Body of pancreas (tissue), 4 donors: ENCODE results near the gene ACOX3. TPM values are rescaled to one million over a fixed set of nuclear protein-coding genes. Genes with fewer than 3 reads are reported as not detected.

Source experiments
- ATAC-seq: fragments of 150-250 bp; one replicate; pipeline ENCODE4 v1.9.1; 2016
- DNase-seq, 4 donors: peaks; one replicate each; pipeline ENCODE4 v3.0.0-alpha.2; 2019
- H3K27ac ChIP-seq, 4 donors: fragments of 200-600 bp; sonication (generic); 1 replicate in 3 of 4; 2 replicates in 1 of 4; pipeline versions ENCODE4 v1.5.1 to v1.6.1; 2016 to 2019; ENCODE audit warnings: mild to moderate bottlenecking in 1 of 4, mixed read lengths in 1 of 4, moderate library complexity in 1 of 4
- H3K27me3 ChIP-seq, 2 donors: fragments of 200-600 bp; sonication (generic); one replicate each; pipeline ENCODE4 v1.6.0; 2016; ENCODE audit warnings: mild to moderate bottlenecking in 1 of 2
- H3K36me3 ChIP-seq, 2 donors: fragments of 200-600 bp; sonication (generic); replicated peaks in 1 of 2; 2 replicates each; pipeline ENCODE4 v1.5.1; 2016; ENCODE audit warnings: low read depth in 2 of 2; ENCODE audit not compliant: insufficient read depth in 1 of 2
- H3K4me1 ChIP-seq: fragments of 200-600 bp; sonication (generic); one replicate; pipeline ENCODE4 v1.6.0; 2016
- H3K4me3 ChIP-seq, 2 donors: fragments of 200-600 bp; sonication (generic); 1 replicate in 1 of 2; 2 replicates in 1 of 2; pipeline ENCODE4 v1.5.1; 2016 to 2019
- H3K9me3 ChIP-seq, 3 donors: fragments of 200-600 bp; sonication (generic); 1 replicate in 2 of 3; 2 replicates in 1 of 3; pipeline ENCODE4 v1.5.1; 2016
- CTCF ChIP-seq, 7 experiments: fragments of 450-650 bp in 4 of 7; fragments of 200-600 bp in 3 of 7; sonication (generic) in 3 of 7; IDR thresholded peaks; one replicate each; pipeline ENCODE4 v1.5.1; 2016 to 2019; ENCODE audit warnings: antibody characterized with exemption in 7 of 7
- POLR2A ChIP-seq, 3 donors: fragments of 450-650 bp; IDR thresholded peaks; one replicate each; pipeline ENCODE4 v1.6.1; 2016; ENCODE audit warnings: antibody characterized with exemption in 3 of 3, mild to moderate bottlenecking in 2 of 3
- WGBS, 2 donors: methylation state at CpG; one replicate each; pipeline ENCODE4 v1.1.5; 2017; 5-methylcytosine and 5-hydroxymethylcytosine counted together
- intact Hi-C: fragments of 100-400 bp; cut with DNase I; formaldehyde crosslinking; loops from one replicate; pipeline ENCODE4 v1.15.1; 2023
- total RNA-seq, 2 donors: library from RNA; depleted of rRNA; stranded (reverse); fragments of >200 nt; gene quantifications; one replicate each; pipeline ENCODE4 v1.1.0, GENCODE V29; 2016

Gene ACOX3
- total RNA-seq, 2 donors from 2014 or later = 18.4 to 23.4 TPM

DNA sequence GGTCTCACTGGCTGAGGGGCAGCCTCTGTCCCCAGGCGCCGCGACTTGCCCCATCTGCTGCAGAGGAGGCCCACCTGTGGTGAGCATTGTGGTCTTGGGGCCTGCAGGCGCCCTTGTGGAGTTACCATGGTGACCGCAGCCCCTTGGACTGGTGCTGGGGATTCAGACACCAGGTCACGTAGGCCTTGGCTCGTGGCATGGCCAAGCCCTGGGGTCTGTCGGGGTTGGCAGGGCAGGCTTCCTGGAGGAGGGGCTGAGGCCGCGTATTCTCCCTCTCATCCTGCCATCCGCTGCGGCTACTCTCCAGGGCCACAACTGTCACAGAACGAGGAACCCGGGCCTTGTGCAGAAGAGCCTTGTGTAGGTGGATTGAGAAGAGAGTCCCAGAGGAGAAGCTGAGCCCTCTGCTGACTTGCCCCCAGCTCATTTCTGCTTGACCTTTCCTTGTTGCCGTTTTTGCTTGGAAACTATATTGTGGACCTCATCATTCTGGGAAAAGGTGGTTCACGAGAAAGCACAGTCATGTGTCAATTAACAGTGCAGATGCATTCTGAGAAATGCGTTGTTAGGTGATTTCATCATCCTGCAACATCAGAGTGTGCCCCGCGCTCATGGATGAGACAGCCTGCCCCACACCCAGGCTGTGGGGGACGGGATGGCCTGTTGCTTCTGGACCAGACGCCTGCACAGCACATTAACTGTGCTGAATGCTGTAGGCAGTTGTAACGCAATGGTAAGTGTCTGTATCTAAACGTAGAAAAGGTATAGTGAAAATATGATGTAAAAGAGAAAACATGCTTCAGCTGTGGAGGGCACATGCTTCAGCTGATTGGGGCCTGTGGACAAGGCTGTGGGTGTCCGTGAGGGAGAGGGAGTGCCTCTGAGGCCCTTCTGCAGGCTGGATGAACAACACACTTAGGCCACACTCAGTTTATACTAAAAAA lies 38.5 kb upstream of the ACOX3 start:
- intact Hi-C loops = no loop called here
- Histone ChIP-seq H3K9me3 (no peaks in the 10 kb centered on the region), H3K27ac (no peak overlapping the region), H3K4me3 (no peak overlapping the region), H3K4me1 (no peaks in the 10 kb centered on the region), H3K36me3 (peaks cover 0 to 2% of the 10 kb centered on the region in 2 donors), H3K27me3 (no peaks in the 10 kb centered on the region)
- DNase-seq = no peak
- ATAC-seq = no peak
- 88 to 89% methylated on average over 19 to 24 of the region's 24 CpGs for WGBS, 2 donors
- no peak for TF ChIP-seq POLR2A (IDR thresholded peaks at IDR 0.05)
- TF ChIP-seq CTCF (IDR thresholded peaks at IDR 0.05) = no peak

GRCh38 chr4:8478371-8478770 lies 37.8 kb upstream of the ACOX3 start:
- Histone ChIP-seq H3K36me3 (peaks cover 0 to 2% of the 10 kb centered on the region in 2 donors), H3K27me3 (no peaks in the 10 kb centered on the region), H3K4me1 (no peaks in the 10 kb centered on the region), H3K9me3 (no peaks in the 10 kb centered on the region), H3K4me3 (no peak overlapping the region), H3K27ac (no peak overlapping the region)
- DNase-seq = no peak
- no peak for ATAC-seq
- intact Hi-C loops = no loop called here
- TF ChIP-seq CTCF (IDR thresholded peaks at IDR 0.05) = no peak
- no peak for TF ChIP-seq POLR2A (IDR thresholded peaks at IDR 0.05)
- 89 to 95% methylated on average over 7 to 9 of the region's 9 CpGs for WGBS, 2 donors

DNA sequence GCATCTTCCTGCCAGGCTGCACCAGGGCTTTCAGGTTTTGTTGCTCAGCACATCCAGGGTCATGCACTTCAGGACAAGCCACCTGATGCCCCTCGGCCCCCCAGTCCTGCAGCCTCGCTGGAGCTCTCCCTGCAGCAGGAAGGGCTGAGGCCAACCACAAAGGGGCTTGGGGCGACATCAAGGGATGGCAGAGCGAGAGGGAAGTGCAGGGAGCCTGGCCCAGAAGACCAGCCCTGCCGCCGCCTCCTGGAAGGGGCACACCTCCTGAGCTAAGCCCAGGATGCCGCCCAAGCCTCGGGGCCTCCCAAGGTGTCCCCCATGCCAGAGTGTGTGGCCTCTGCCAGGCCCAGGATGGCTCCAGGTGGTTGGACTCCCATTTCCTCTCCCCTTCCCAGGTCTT lies 37.2 kb upstream of the ACOX3 start:
- intact Hi-C loops = no loop called here
- H3K4me1 ChIP-seq = no peaks in the 10 kb centered on the region
- no peak for TF ChIP-seq POLR2A (IDR thresholded peaks at IDR 0.05)
- no peak for TF ChIP-seq CTCF (IDR thresholded peaks at IDR 0.05)
- H3K4me3 ChIP-seq = no peak overlapping the region
- H3K36me3 ChIP-seq = peaks cover 0 to 2% of the 10 kb centered on the region in 2 donors
- H3K27me3 ChIP-seq = no peaks in the 10 kb centered on the region
- ATAC-seq = no peak
- DNase-seq = no peak
- WGBS, 2 donors = 98% methylated on average over 7 of the region's 8 CpGs; no CpG with 5 or more reads in 1 of the 2 donors
- no peaks in the 10 kb centered on the region for H3K9me3 ChIP-seq
- no peak overlapping the region for H3K27ac ChIP-seq

DNA sequence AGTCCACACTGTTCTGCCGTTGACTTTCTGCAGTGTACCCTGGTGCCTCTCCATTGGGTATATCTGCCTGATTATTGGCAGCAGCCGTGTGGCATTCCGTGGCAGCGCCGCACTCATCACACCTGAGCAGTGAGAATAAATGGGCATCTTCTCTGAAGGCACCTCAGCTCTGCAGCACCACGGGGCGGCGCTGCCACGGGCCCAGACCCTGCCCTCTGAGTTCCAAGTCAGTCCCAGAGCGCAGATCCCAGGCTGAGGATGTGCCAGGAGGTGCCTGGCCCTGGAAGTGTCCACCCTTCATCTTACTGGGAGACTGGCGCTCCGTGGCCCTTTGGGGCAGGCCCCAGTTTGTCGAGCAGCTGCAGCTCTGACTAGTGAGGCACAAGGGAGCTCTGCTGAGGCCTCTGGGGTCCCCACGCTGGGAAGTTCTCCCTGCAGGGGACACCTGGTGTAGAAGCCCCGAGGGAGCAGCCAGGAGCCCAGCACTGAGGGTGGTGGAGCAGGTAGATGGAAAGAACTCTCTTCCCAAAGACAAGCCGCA lies 36.6 kb upstream of the ACOX3 start:
- Histone ChIP-seq H3K9me3 (no peaks in the 10 kb centered on the region), H3K36me3 (peaks cover 0 to 2% of the 10 kb centered on the region in 2 donors), H3K4me3 (no peak overlapping the region), H3K27me3 (no peaks in the 10 kb centered on the region), H3K27ac (no peak overlapping the region), H3K4me1 (no peaks in the 10 kb centered on the region)
- 88 to 89% methylated on average over 10 to 16 of the region's 16 CpGs for WGBS, 2 donors
- no peak for TF ChIP-seq CTCF (IDR thresholded peaks at IDR 0.05)
- TF ChIP-seq POLR2A (IDR thresholded peaks at IDR 0.05) = no peak
- ATAC-seq (no peak), DNase-seq (no peak)
- intact Hi-C loops = no loop called here
